K562 (cell line): ENCODE data around the gene VTA1.

Source experiments
- CCAR2 ChIP-seq: fragments of 200-400 bp; formaldehyde crosslinking; IDR thresholded peaks from 2 replicates; pipeline ENCODE4 v1.6.1; 2017; ENCODE audit warnings: mild to moderate bottlenecking, low read depth, low read length
- GABPA ChIP-seq: fragments of 200-800 bp; sonication (Bioruptor generic); conservative IDR thresholded peaks from 2 replicates; pipeline ENCODE4 v1.6.1; 2016; ENCODE audit warnings: low read depth, missing genetic modification characterization, missing compliant biosample characterization
- MAFF ChIP-seq: IDR thresholded peaks from 2 replicates; pipeline ENCODE4 v1.6.1; 2012; ENCODE audit warnings: low read length, improper control_type of control experiment
- POLR2A ChIP-seq: fragments of 450-650 bp; conservative IDR thresholded peaks from 2 replicates; pipeline ENCODE4 v1.6.1; 2016
- RFX5 ChIP-seq: IDR thresholded peaks from 2 replicates; pipeline ENCODE4 v1.6.1; 2011; ENCODE audit warnings: low read depth, mild to moderate bottlenecking, improper control_type of control experiment, low read length
- USF2 ChIP-seq: sonication (generic); formaldehyde crosslinking; IDR thresholded peaks from 2 replicates; pipeline ENCODE4 v1.5.0; 2020; ENCODE audit warnings: missing genetic modification reagents

- TF ChIP-seq MAFF (no peak), RFX5 (no peak), CCAR2 (no peak), GABPA (tag) (no peak), USF2 (CRISPR knock-in tag) (no peak), POLR2A (no peak)
These were observed 95.2 kb downstream of the VTA1 start for GRCh38 chr6:142242269-142242668.
